Measurements from ENCODE around the gene THSD4. TPM values are rescaled to one million over a fixed set of nuclear protein-coding genes. Genes with fewer than 3 reads are reported as not detected.
"Not testable (repeated sequence)": the region's sequence is repeated elsewhere in the genome, so short reads cannot be mapped to it uniquely, and the experiment has no call there.

THSD4 gene
- total RNA-seq, 1 donor from 2014 or later, result 73.5 TPM

DNA sequence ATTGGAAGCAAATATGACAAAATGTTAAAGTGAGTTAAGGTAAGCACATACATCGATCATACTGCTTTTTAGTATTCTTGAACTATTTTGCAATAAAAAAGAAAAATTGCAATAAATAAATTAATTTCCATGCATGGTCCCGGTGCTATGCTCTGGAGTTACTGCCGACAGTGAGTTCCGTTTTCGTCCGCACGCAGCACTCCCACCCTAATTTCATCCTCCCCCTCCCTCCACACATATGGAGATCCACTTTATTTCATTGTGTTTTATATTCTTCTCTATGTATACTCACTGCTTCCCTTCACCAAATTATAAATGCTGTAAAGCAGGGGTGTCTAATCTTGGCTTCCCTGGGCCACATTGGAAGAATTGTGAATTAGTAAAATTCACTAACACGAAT, 247.3 kb downstream of the THSD4 start:
- TF ChIP-seq, protein P1, sequence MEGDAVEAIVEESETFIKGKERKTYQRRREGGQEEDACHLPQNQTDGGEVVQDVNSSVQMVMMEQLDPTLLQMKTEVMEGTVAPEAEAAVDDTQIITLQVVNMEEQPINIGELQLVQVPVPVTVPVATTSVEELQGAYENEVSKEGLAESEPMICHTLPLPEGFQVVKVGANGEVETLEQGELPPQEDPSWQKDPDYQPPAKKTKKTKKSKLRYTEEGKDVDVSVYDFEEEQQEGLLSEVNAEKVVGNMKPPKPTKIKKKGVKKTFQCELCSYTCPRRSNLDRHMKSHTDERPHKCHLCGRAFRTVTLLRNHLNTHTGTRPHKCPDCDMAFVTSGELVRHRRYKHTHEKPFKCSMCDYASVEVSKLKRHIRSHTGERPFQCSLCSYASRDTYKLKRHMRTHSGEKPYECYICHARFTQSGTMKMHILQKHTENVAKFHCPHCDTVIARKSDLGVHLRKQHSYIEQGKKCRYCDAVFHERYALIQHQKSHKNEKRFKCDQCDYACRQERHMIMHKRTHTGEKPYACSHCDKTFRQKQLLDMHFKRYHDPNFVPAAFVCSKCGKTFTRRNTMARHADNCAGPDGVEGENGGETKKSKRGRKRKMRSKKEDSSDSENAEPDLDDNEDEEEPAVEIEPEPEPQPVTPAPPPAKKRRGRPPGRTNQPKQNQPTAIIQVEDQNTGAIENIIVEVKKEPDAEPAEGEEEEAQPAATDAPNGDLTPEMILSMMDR (conservative IDR thresholded peaks at IDR 0.05; ENCODE audit: low read depth, low read length), result no peak
- no peak overlapping the region for H3K4me3 ChIP-seq (ENCODE audit: low read depth, low read length)
- no peak for DNase-seq (ENCODE audit: low read depth)

DNA sequence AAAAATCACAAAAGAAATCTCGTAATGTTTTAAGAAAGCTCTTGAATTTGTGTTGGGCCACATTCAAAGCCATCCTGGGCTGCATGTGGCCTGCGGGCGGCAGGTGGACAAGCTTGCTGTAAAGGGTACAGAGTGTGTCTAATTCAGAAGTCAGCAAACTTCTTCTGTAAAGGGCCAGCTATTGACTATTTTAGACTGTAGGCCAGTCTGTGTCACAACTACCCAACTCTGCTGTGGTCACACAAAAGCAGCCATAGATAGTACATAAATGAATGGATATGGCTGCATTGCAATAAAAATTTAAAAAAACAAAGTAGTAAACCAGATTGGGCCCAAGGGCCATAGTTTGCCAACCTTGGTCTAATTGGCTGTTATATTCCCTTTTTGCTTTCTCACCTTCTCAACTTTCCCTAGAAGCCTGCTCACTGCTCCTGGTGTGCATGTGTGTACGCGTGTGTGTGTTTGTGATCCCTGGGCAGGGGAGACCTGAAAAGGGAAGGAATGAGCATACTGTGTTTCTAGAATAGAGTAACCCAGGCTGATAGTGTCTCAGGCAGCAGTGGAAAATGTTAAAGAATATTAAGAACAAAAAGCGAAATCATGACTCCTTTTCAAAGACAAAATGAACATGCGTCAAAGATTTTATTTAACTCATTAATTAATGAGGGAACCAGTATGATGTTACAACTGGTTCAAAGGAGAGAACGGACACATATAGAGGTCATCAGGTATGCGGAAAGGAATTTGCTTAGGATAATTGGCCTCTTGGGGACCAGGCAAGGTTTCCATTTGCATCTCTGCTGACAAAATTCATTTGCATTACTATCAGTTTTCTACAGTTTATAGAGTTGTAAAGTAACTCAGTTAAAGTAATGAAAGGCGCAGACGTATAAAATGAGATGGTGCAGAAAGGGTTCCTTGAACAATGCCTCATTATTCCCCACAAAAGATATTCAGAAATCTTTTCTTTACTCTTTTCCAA, 248.0 kb downstream of the THSD4 start:
- TF ChIP-seq, protein P1 (conservative IDR thresholded peaks at IDR 0.05; ENCODE audit: low read depth, low read length), result no peak
- DNase-seq (ENCODE audit: low read depth), result no peak
- no peak overlapping the region for H3K4me3 ChIP-seq (ENCODE audit: low read depth, low read length)

DNA sequence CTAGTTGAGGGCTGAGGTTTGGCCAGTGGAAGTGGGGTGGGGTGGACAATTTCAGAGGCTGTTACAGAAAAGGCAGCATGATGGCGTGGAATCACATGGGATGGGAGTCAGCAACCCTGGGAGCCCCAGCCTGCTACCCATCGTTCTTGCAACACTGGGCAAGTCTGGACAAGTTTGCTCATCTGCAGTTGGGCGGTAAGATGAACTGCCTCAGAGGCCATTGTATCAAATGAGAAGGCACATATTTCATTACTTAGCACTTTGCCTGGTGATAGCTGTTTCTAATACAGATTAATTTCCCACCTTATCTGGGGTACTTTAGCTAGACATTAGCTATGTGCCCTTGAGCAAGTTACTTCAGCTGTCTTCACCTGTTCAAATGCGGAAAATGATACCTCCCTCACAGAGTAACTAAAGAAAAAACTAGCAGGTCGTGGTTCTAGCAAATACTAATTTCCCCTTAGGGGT, 248.9 kb downstream of the THSD4 start:
- no peak for DNase-seq (ENCODE audit: low read depth)
- TF ChIP-seq, protein P1 (conservative IDR thresholded peaks at IDR 0.05; ENCODE audit: low read depth, low read length), result no peak
- H3K4me3 ChIP-seq (ENCODE audit: low read depth, low read length), result no peak overlapping the region

DNA sequence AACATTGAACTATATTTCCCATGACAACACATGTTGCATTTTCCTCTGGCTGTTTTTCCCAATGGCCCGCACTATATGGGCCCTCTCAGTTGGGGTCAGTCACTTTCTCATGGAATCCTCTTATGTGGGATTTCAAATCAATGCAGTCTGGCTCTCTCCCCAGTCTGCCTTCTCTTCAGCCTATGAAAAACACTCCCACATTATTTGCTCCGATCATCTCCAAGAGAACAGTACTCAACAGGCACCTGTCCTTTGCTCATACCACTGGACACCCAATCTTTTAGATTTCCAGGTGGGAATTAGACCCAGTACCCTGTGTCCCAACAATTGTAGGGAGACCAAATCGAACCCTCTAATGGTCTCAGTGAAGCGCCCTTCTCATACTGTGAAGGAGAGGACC, 251.3 kb downstream of the THSD4 start:
- DNase-seq (ENCODE audit: low read depth), result no peak
- TF ChIP-seq, protein P1 (conservative IDR thresholded peaks at IDR 0.05; ENCODE audit: low read depth, low read length), result no peak
- no peak overlapping the region for H3K4me3 ChIP-seq (ENCODE audit: low read depth, low read length)

DNA sequence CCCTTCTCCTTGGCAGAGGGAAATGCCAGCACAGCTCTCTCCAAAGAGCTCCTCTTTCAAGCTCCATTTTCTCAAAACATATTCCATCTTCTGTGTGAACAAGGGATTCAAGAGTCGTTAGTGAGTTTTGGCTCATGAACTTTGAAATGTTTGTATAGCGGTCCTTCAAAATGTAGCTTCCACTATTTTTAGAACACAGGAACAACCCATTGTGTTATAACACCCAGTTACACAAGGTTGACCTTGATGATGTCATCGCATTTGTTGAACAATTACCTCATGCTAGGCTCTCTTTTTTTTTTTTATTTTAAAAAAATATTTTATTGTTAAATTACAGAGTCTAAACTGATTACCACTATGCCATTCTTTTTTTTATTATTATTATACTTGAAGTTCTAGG, 251.7 kb downstream of the THSD4 start:
- TF ChIP-seq, protein P1 (conservative IDR thresholded peaks at IDR 0.05; ENCODE audit: low read depth, low read length), result no peak
- no peak overlapping the region for H3K4me3 ChIP-seq (ENCODE audit: low read depth, low read length)
- DNase-seq (ENCODE audit: low read depth), result no peak

DNA sequence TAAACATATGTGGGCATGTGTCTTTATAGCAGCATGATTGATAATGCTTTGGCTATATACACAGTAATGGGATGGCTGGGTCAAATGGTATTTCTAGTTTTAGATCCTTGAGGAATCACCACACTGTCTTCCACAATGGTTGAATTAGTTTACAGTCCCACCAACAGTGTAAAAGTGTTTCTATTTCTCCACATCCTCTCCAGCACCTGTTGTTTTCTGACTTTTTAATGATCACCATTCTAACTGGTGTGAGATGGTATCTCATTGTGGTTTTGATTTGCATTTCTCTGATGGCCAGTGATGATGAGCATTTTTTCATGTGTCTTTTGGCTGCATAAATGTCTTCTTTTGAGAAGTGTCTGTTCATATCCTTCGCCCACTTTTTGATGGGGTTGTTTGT, 252.5 kb downstream of the THSD4 start:
- DNase-seq (ENCODE audit: low read depth), result not testable (repeated sequence)

DNA sequence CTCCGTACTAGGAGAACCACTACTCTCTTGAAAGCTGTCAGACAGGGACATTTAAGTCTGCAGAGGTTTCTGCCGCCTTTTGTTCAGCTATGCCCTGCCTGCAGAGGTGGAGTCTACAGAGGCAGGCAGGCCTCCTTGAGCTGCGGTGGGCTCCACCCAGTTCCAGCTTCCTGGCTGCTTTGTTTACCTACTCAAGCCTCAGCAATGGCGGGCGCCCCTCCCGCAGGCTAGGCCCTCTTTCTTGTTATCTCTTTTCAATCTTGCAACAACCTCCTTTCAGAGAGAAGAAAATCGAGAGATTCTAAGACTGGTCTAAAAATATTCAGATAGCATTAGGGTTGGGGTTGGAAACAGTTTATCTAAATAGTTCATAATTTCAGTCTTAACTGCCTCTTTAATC, 257.5 kb downstream of the THSD4 start:
- not testable (repeated sequence) for H3K4me3 ChIP-seq (ENCODE audit: low read depth, low read length); DNase-seq (ENCODE audit: low read depth)

More for the DNA sequence above, 252.5 kb downstream of the THSD4 start:
- not testable (repeated sequence) for H3K4me3 ChIP-seq (ENCODE audit: low read depth, low read length)

DNA sequence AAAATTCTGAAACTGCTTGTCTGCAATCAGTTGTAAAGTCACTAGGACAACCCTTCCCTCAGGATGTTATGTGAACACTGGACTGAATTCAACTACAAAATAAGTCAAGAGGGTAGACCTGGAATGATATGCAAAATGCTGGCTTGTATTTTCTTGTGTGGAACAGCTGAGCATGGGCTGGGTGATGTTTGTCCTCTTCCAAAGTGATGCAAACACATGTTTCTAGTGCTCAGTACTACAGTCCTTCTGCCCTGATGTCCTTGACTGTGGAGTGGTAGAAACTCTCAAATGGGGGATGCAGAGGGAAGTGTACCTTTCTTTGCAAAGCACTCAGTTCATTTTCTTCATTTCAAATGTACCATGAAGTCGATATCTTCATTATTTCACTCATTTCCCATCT, 258.6 kb downstream of the THSD4 start:
- TF ChIP-seq, protein P1 (conservative IDR thresholded peaks at IDR 0.05; ENCODE audit: low read depth, low read length), result no peak
- no peak for DNase-seq (ENCODE audit: low read depth)
- H3K4me3 ChIP-seq (ENCODE audit: low read depth, low read length), result no peak overlapping the region

All from epithelial cell of proximal tubule (primary cell).